Measurements from ENCODE around the gene TPPP2.

Gene TPPP2

GRCh38 chr14:21078726-21079125 is 48.7 kb downstream of the TPPP2 start:
- TF ChIP-seq ZFP30 (CRISPR knock-in tag; IDR thresholded peaks at IDR 0.05) (no peak), RARB (CRISPR knock-in tag; IDR thresholded peaks at IDR 0.05) (no peak), ZNF8 (CRISPR knock-in tag; IDR thresholded peaks at IDR 0.05) (no peak), ZFP3 (CRISPR knock-in tag; IDR thresholded peaks at IDR 0.05) (no peak), ESRRG (CRISPR knock-in tag; IDR thresholded peaks at IDR 0.05) (no peak), ISL1 (CRISPR knock-in tag; IDR thresholded peaks at IDR 0.05) (no peak), ARNTL (CRISPR knock-in tag; IDR thresholded peaks at IDR 0.05; ENCODE audit: borderline replicate concordance, low read depth) (no peak), GLIS3 (CRISPR knock-in tag; IDR thresholded peaks at IDR 0.05) (no peak)
- ATAC-seq = no peak

GRCh38 chr14:21081521-21082142 is 51.6 kb downstream of the TPPP2 start:
- no peak for ATAC-seq
- TF ChIP-seq CSDC2 (CRISPR knock-in tag; IDR thresholded peaks at IDR 0.05) (no peak), POU6F1 (CRISPR knock-in tag; IDR thresholded peaks at IDR 0.05; ENCODE audit: borderline replicate concordance, low read depth) (no peak)

Data from SK-N-SH treated with all-trans-retinoic acid at 6 μM for 48 hours (cell line).